SK-N-SH treated with all-trans-retinoic acid at 6 μM for 48 hours (cell line): ENCODE results near the gene CARD9.

ENCODE experiments used
- CREB5 ChIP-seq: fragments of 250-450 bp; sonication (Bioruptor Pico); IDR thresholded peaks from 2 replicates; pipeline ENCODE4 v1.5.1; 2020; ENCODE audit warnings: low read depth, mild to moderate bottlenecking, moderate library complexity
- CSDC2 ChIP-seq: fragments of 250-450 bp; sonication (Bioruptor Pico); IDR thresholded peaks from 2 replicates; pipeline ENCODE4 v1.5.0; 2020; ENCODE audit warnings: mild to moderate bottlenecking, moderate library complexity
- ISL1 ChIP-seq: fragments of 250-450 bp; sonication (Bioruptor Pico); IDR thresholded peaks from 2 replicates; pipeline ENCODE4 v2.1.2; 2022; ENCODE audit warnings: mild to moderate bottlenecking, moderate library complexity
- TOX ChIP-seq: fragments of 250-450 bp; sonication (Bioruptor Pico); IDR thresholded peaks from 2 replicates; pipeline ENCODE4 v1.8.0; 2021; ENCODE audit warnings: mild to moderate bottlenecking, moderate library complexity, borderline replicate concordance
- TSHZ2 ChIP-seq: fragments of 250-450 bp; sonication (Bioruptor Pico); IDR thresholded peaks from 2 replicates; pipeline ENCODE4 v1.5.0; 2020; ENCODE audit warnings: mild to moderate bottlenecking, moderate library complexity
- ZFP30 ChIP-seq: fragments of 450-650 bp; formaldehyde crosslinking; IDR thresholded peaks from 2 replicates; pipeline ENCODE4 v1.5.0; 2022; ENCODE audit warnings: mild to moderate bottlenecking, moderate library complexity
- ZNF8 ChIP-seq: fragments of 450-650 bp; formaldehyde crosslinking; IDR thresholded peaks from 2 replicates; pipeline ENCODE4 v1.5.0; 2020; ENCODE audit warnings: mild to moderate bottlenecking, moderate library complexity

GRCh38 chr9:136419092-136419420, 45.6 kb upstream of the CARD9 start:
- TF ChIP-seq ZFP30 (CRISPR knock-in tag): no peak
- TF ChIP-seq CSDC2 (CRISPR knock-in tag): no peak
- no peak for TF ChIP-seq ZNF8 (CRISPR knock-in tag)
- no peak for TF ChIP-seq TSHZ2 (CRISPR knock-in tag)
- no peak for TF ChIP-seq ISL1 (CRISPR knock-in tag)
- TF ChIP-seq TOX (CRISPR knock-in tag): no peak
- TF ChIP-seq CREB5 (CRISPR knock-in tag): no peak
